Caco-2 (cell line): ENCODE data around the gene ARMH3. TPM values are rescaled to one million over a fixed set of nuclear protein-coding genes. Genes with fewer than 3 reads are reported as not detected.

Experiments
- BruUV-seq: library from RNA; stranded (reverse); fragments of 400-500 nt; replicated peaks from 2 replicates; lab custom pipeline; 2021; lab: Mats Ljungman, UMichigan
- CTCF ChIA-PET: fragments of 300-600 bp; sonication (Branson Sonifier 250); formaldehyde crosslinking; loops from one replicate; lab custom pipeline; 2022; ENCODE audit warnings: antibody characterized with exemption; lab: Charles Lee
- POLR2A ChIA-PET: fragments of 300-600 bp; sonication (Branson Sonifier 250); formaldehyde crosslinking; loops from one replicate; lab custom pipeline; 2022; ENCODE audit warnings: antibody characterized with exemption; lab: Charles Lee
- DNase-seq, 2 experiments: peaks; one replicate each; pipeline versions ENCODE4 v3.0.0 to v3.0.0-alpha.2; 2020 to 2022
- H3K27me3 ChIP-seq: replicated peaks from 2 replicates; pipeline ENCODE4 v1.6.0; 2011; ENCODE audit warnings: low read length; ENCODE audit not compliant: control insufficient read depth, insufficient read depth
- H3K36me3 ChIP-seq: 2 replicates; pipeline ENCODE4 v1.5.1; 2011; ENCODE audit warnings: low read length; ENCODE audit not compliant: control insufficient read depth, insufficient read depth
- H3K4me1 ChIP-seq: fragments of 250-450 bp; sonication (Bioruptor Pico); 2 replicates; pipeline ENCODE4 v1.5.1; 2020; ENCODE audit warnings: mild to moderate bottlenecking
- H3K4me3 ChIP-seq: 2 replicates; pipeline ENCODE4 v1.5.1; 2011; ENCODE audit warnings: low read depth, mild to moderate bottlenecking, control low read depth, low read length
- H3K9me3 ChIP-seq: fragments of 250-450 bp; sonication (Bioruptor Pico); 2 replicates; pipeline ENCODE4 v1.5.1; 2020; ENCODE audit warnings: mild to moderate bottlenecking, moderate library complexity
- H3K27ac Mint-ChIP-seq: one replicate; pipeline ENCODE4 v1.8.0; 2022; ENCODE audit warnings: mixed read lengths; ENCODE audit not compliant: unreplicated experiment
- H3K27me3 Mint-ChIP-seq: one replicate; pipeline ENCODE4 v1.8.0; 2022; ENCODE audit warnings: mixed read lengths; ENCODE audit not compliant: insufficient read depth, unreplicated experiment
- H3K36me3 Mint-ChIP-seq: one replicate; pipeline ENCODE4 v1.8.0; 2022; ENCODE audit warnings: mild to moderate bottlenecking, mixed read lengths; ENCODE audit not compliant: insufficient read depth, unreplicated experiment
- H3K4me1 Mint-ChIP-seq: one replicate; pipeline ENCODE4 v1.8.0; 2022; ENCODE audit warnings: low read depth, mixed read lengths; ENCODE audit not compliant: unreplicated experiment
- H3K4me3 Mint-ChIP-seq: one replicate; pipeline ENCODE4 v1.8.0; 2022; ENCODE audit warnings: mild to moderate bottlenecking, moderate library complexity, mixed read lengths; ENCODE audit not compliant: unreplicated experiment
- H3K9me3 Mint-ChIP-seq: one replicate; pipeline ENCODE4 v1.8.0; 2022; ENCODE audit warnings: mixed read lengths; ENCODE audit not compliant: unreplicated experiment
- intact Hi-C: fragments of 100-400 bp; cut with micrococcal nuclease; formaldehyde crosslinking; loops from one replicate; pipeline ENCODE4 v1.10.0; 2022; ENCODE audit not compliant: unreplicated experiment
- total RNA-seq: library from RNA; stranded (reverse); gene quantifications from 2 replicates; pipeline ENCODE4 v1.2.3, GENCODE V29; 2022
- TF ChIP-seq, protein P1 (sequence below), 2 experiments: fragments of 200-600 bp in 1 of 2; IDR thresholded peaks; 1 replicate in 1 of 2; 2 replicates in 1 of 2; pipeline versions ENCODE4 v1.5.1 to v1.8.0; 2011 to 2022; ENCODE audit warnings: antibody characterized with exemption in 1 of 2, control low read depth in 1 of 2, inconsistent platforms in 1 of 2, low read depth in 1 of 2, low read length in 1 of 2, mild to moderate bottlenecking in 1 of 2, moderate library complexity in 1 of 2; ENCODE audit not compliant: insufficient read depth in 1 of 2, severe bottlenecking in 1 of 2, unreplicated experiment in 1 of 2

Gene ARMH3
- total RNA-seq, 1 experiment from 2014 or later: 17.4 TPM

DNA sequence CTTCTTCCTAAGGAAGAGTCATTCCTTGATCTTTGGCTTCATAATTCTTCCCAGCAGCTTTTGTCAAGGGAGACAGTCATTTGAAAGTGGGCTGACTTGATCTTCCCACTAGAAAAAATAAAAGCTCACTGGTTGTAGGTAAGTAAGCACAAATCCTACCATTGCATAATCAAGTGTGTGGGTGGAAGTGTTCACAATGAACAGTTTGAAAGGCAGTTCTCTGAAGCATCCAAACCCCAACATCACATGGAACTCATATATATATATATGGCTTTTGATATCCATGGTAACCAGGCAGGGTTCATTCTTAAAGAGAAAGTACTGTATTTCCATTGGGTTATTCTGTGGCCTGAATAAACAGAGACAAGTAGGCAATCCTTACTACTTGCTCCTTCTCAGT lies 51.6 kb downstream of the ARMH3 start:
- H3K9me3 Mint-ChIP-seq: no peaks in the 10 kb centered on the region
- no peaks in the 10 kb centered on the region for H3K36me3 ChIP-seq
- TF ChIP-seq, protein P1, sequence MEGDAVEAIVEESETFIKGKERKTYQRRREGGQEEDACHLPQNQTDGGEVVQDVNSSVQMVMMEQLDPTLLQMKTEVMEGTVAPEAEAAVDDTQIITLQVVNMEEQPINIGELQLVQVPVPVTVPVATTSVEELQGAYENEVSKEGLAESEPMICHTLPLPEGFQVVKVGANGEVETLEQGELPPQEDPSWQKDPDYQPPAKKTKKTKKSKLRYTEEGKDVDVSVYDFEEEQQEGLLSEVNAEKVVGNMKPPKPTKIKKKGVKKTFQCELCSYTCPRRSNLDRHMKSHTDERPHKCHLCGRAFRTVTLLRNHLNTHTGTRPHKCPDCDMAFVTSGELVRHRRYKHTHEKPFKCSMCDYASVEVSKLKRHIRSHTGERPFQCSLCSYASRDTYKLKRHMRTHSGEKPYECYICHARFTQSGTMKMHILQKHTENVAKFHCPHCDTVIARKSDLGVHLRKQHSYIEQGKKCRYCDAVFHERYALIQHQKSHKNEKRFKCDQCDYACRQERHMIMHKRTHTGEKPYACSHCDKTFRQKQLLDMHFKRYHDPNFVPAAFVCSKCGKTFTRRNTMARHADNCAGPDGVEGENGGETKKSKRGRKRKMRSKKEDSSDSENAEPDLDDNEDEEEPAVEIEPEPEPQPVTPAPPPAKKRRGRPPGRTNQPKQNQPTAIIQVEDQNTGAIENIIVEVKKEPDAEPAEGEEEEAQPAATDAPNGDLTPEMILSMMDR (IDR thresholded peaks at IDR 0.05; ENCODE audit: insufficient read depth in 1 of 2, low read depth in 1 of 2, low read length in 1 of 2, severe bottlenecking in 1 of 2, unreplicated experiment in 1 of 2): no peak
- H3K4me3 Mint-ChIP-seq: no peak overlapping the region
- no peaks in the 10 kb centered on the region for H3K27me3 Mint-ChIP-seq
- peaks cover 4% of the 10 kb centered on the region; the same call in 1 of the 2 replicates for H3K4me1 ChIP-seq
- peaks cover 45% of the 10 kb centered on the region for H3K36me3 Mint-ChIP-seq
- ChIA-PET CTCF (no interaction called here), POLR2A (no interaction called here)
- H3K27me3 ChIP-seq: no peaks in the 10 kb centered on the region
- BruUV-seq: no TSS peak
- no peak overlapping the region for H3K4me3 ChIP-seq
- intact Hi-C loops: no loop called here
- H3K4me1 Mint-ChIP-seq: peaks cover 4% of the 10 kb centered on the region
- no peak overlapping the region for H3K27ac Mint-ChIP-seq
- no peak for DNase-seq
- H3K9me3 ChIP-seq: no peaks in the 10 kb centered on the region

DNA sequence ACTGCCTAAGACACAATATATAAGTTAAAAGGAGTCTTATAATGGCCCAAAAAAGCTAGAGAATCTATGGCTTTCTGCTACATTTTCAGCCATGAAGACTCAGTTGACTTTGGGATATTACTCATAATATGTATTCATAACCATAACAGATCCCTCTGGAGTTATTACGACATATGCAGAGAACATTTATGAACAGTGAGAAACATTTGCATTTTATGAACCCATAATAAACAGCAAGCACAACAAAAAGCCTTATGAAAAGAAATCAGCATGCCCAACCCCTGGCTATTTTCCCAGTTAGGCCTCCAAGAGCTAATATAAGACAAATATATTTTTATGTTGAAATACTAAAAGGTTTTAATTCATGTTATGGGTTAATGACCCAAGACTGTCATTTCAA lies 52.4 kb downstream of the ARMH3 start:
- TF ChIP-seq, protein P1 (IDR thresholded peaks at IDR 0.05; ENCODE audit: insufficient read depth in 1 of 2, low read depth in 1 of 2, low read length in 1 of 2, severe bottlenecking in 1 of 2, unreplicated experiment in 1 of 2): no peak
- intact Hi-C loops: no loop called here
- DNase-seq: no peak
- no peaks in the 10 kb centered on the region for H3K27me3 Mint-ChIP-seq
- H3K27me3 ChIP-seq: no peaks in the 10 kb centered on the region
- no peaks in the 10 kb centered on the region for H3K4me1 ChIP-seq
- no TSS peak for BruUV-seq
- H3K36me3 ChIP-seq: no peaks in the 10 kb centered on the region
- no peak overlapping the region for H3K4me3 ChIP-seq
- POLR2A ChIA-PET: no interaction called here
- no peaks in the 10 kb centered on the region for H3K9me3 Mint-ChIP-seq
- no peaks in the 10 kb centered on the region for H3K9me3 ChIP-seq
- no peak overlapping the region for H3K27ac Mint-ChIP-seq
- H3K36me3 Mint-ChIP-seq: peaks cover 45% of the 10 kb centered on the region
- no peaks in the 10 kb centered on the region for H3K4me1 Mint-ChIP-seq
- H3K4me3 Mint-ChIP-seq: no peak overlapping the region
- CTCF ChIA-PET: no interaction called here

DNA sequence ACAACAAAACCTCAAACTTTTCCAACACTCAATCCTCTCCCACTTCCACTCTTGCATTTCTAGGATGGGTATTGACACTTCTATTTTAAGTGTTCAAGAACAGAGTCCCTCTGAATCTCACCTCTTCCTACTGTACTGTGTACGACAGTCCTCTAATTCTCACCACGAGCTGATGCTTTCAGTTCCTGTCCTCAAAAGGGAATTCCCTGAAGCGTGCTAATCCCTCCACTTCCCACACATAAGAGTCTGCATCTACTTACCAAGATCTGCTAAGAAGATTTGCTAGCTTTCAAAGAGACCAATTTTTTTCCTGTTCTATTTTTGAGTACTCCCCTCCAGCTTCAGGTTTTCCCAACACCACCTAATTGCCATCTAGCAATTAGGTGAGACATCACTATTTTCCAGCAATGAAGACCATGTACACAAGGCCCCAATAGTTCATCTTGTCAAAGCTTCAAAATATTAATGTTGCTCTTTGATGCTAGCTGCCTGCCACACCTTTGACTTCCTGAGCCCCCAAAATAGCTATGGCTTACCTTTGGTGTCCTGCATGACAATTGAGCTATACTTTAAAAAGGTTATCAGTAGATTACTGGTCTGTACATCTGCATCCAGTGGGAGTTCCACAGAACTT lies 54.4 kb downstream of the ARMH3 start:
- Mint-ChIP-seq H3K36me3 (peaks cover 47% of the 10 kb centered on the region), H3K4me3 (no peak overlapping the region), H3K4me1 (no peaks in the 10 kb centered on the region), H3K9me3 (no peaks in the 10 kb centered on the region), H3K27ac (no peak overlapping the region), H3K27me3 (no peaks in the 10 kb centered on the region)
- intact Hi-C loops: no loop called here
- H3K4me3 ChIP-seq: no peak overlapping the region
- no peaks in the 10 kb centered on the region for H3K27me3 ChIP-seq
- no peaks in the 10 kb centered on the region for H3K36me3 ChIP-seq
- POLR2A ChIA-PET: no interaction called here
- no TSS peak for BruUV-seq
- CTCF ChIA-PET: interaction anchor here (0.6 kb wide), 1 partner anchor 8 kb away, joined by 3 read pairs; no protein-coding TSS in a partner anchor
- H3K4me1 ChIP-seq: no peaks in the 10 kb centered on the region
- no peaks in the 10 kb centered on the region for H3K9me3 ChIP-seq
- TF ChIP-seq, protein P1 (IDR thresholded peaks at IDR 0.05; ENCODE audit: insufficient read depth in 1 of 2, low read depth in 1 of 2, low read length in 1 of 2, severe bottlenecking in 1 of 2, unreplicated experiment in 1 of 2): no peak
- no peak for DNase-seq
